IMR-90 (cell line): ENCODE results near the gene PAQR4. TPM values are rescaled to one million over a fixed set of nuclear protein-coding genes. Genes with fewer than 3 reads are reported as not detected.

Source experiments
- ATAC-seq: fragments of 200-7000 bp; cut with Tn5 transposase; 2 replicates; pipeline ENCODE4 v1.9.1; 2020; ENCODE audit warnings: low read depth, mild to moderate bottlenecking, moderate library complexity
- BruUV-seq: library from RNA; stranded (reverse); fragments of 400-500 nt; replicated peaks from 2 replicates; lab custom pipeline; 2021; lab: Mats Ljungman, UMichigan
- CTCF ChIA-PET: fragments of 300-600 bp; formaldehyde crosslinking; extraction: SDS; loops from one replicate; lab custom pipeline; 2021; ENCODE audit warnings: antibody characterized with exemption; lab: Yijun Ruan, JAX
- POLR2A ChIA-PET: fragments of 300-600 bp; sonication (Branson Sonifier 250); formaldehyde crosslinking; loops from one replicate; lab custom pipeline; 2022; ENCODE audit warnings: antibody characterized with exemption; ENCODE audit not compliant: unreplicated experiment; lab: Charles Lee
- DNase-seq: peaks from one replicate; pipeline ENCODE4 v3.0.0; 2013
- H2AFZ ChIP-seq: replicated peaks from 2 replicates; pipeline ENCODE3; 2013; ENCODE audit warnings: low read length, mild to moderate bottlenecking; ENCODE audit not compliant: poor library complexity
- H2AK5ac ChIP-seq: 2 replicates; pipeline ENCODE4 v1.6.1; 2013; ENCODE audit warnings: low read depth, low read length, inconsistent platforms
- H2AK9ac ChIP-seq: replicated peaks from 2 replicates; pipeline ENCODE3; 2013; ENCODE audit warnings: mild to moderate bottlenecking, low read depth, low read length, moderate library complexity; ENCODE audit not compliant: poor library complexity
- H2BK120ac ChIP-seq: 2 replicates; pipeline ENCODE4 v1.6.1; 2013; ENCODE audit warnings: low read depth, low read length, inconsistent platforms
- H2BK15ac ChIP-seq: 3 replicates; pipeline ENCODE4 v1.6.1; 2013; ENCODE audit warnings: low read depth, low read length, inconsistent platforms
- H2BK20ac ChIP-seq: 2 replicates; pipeline ENCODE4 v1.6.1; 2013; ENCODE audit warnings: low read depth, mild to moderate bottlenecking, inconsistent platforms, low read length, moderate library complexity
- H2BK5ac ChIP-seq: 2 replicates; pipeline ENCODE4 v1.6.1; 2013; ENCODE audit warnings: mild to moderate bottlenecking, low read depth, low read length, inconsistent platforms; ENCODE audit not compliant: poor library complexity, severe bottlenecking
- H3K14ac ChIP-seq: replicated peaks from 2 replicates; pipeline ENCODE4 v1.6.1; 2013; ENCODE audit warnings: low read depth, low read length, inconsistent platforms
- H3K18ac ChIP-seq: 2 replicates; pipeline ENCODE4 v1.6.1; 2013; ENCODE audit warnings: low read depth, low read length, control low read depth
- H3K23ac ChIP-seq: 2 replicates; pipeline ENCODE4 v1.6.1; 2013; ENCODE audit warnings: low read depth, low read length, inconsistent platforms
- H3K27ac ChIP-seq: 2 replicates; pipeline ENCODE4 v1.5.1; 2013; ENCODE audit warnings: mild to moderate bottlenecking, control low read depth, low read length; ENCODE audit not compliant: insufficient read depth
- H3K27me3 ChIP-seq: 2 replicates; pipeline ENCODE4 v1.6.1; 2013; ENCODE audit warnings: low read length; ENCODE audit not compliant: control insufficient read depth, insufficient read depth
- H3K36me3 ChIP-seq: 2 replicates; pipeline ENCODE4 v1.6.1; 2013; ENCODE audit warnings: low read length, mixed read lengths; ENCODE audit not compliant: control insufficient read depth, insufficient read depth
- H3K4ac ChIP-seq: 2 replicates; pipeline ENCODE4 v1.6.1; 2013; ENCODE audit warnings: low read depth, low read length, inconsistent platforms
- H3K4me1 ChIP-seq: 2 replicates; pipeline ENCODE4 v1.6.1; 2013; ENCODE audit warnings: low read length, mixed read lengths; ENCODE audit not compliant: control insufficient read depth, insufficient read depth
- H3K4me2 ChIP-seq: 2 replicates; pipeline ENCODE4 v1.6.1; 2013; ENCODE audit warnings: low read depth, mild to moderate bottlenecking, control low read depth, low read length, moderate library complexity
- H3K4me3 ChIP-seq: 2 replicates; pipeline ENCODE4 v1.5.1; 2013; ENCODE audit warnings: low read depth, mild to moderate bottlenecking, control low read depth, low read length, moderate library complexity; ENCODE audit not compliant: insufficient read depth
- H3K56ac ChIP-seq: 2 replicates; pipeline ENCODE4 v1.6.1; 2013; ENCODE audit warnings: low read length, inconsistent platforms; ENCODE audit not compliant: insufficient read depth; ENCODE audit errors: extremely low read depth
- H3K79me1 ChIP-seq, 2 experiments: 2 replicates each; pipeline ENCODE4 v1.6.1; 2013; ENCODE audit warnings: low read length in 2 of 2, inconsistent platforms in 1 of 2, low read depth in 1 of 2
- H3K9ac ChIP-seq: 2 replicates; pipeline ENCODE4 v1.6.1; 2013; ENCODE audit warnings: low read depth, low read length, control low read depth
- H3K9me1 ChIP-seq: 2 replicates; pipeline ENCODE4 v1.6.1; 2013; ENCODE audit warnings: low read length, inconsistent platforms; ENCODE audit not compliant: insufficient read depth
- H3K9me3 ChIP-seq: 2 replicates; pipeline ENCODE4 v1.6.1; 2013; ENCODE audit warnings: low read length; ENCODE audit not compliant: control insufficient read depth, insufficient read depth
- H4K20me1 ChIP-seq: 2 replicates; pipeline ENCODE4 v1.6.1; 2013; ENCODE audit warnings: low read length, inconsistent platforms; ENCODE audit not compliant: insufficient read depth
- H4K5ac ChIP-seq: 2 replicates; pipeline ENCODE4 v1.6.1; 2013; ENCODE audit warnings: mild to moderate bottlenecking, low read depth, low read length, control low read depth
- H4K8ac ChIP-seq, 2 experiments: 2 replicates each; pipeline ENCODE4 v1.6.1; 2013; ENCODE audit warnings: low read depth in 2 of 2, low read length in 2 of 2, control low read depth in 1 of 2, inconsistent platforms in 1 of 2
- H4K91ac ChIP-seq: 2 replicates; pipeline ENCODE4 v1.6.1; 2013; ENCODE audit warnings: low read depth, low read length, inconsistent platforms; ENCODE audit not compliant: insufficient read depth
- BHLHE40 ChIP-seq: fragments of 150-350 bp; IDR thresholded peaks from 2 replicates; pipeline ENCODE4 v1.6.1; 2016; ENCODE audit warnings: mild to moderate bottlenecking, low read depth, low read length
- CEBPB ChIP-seq: IDR thresholded peaks from 2 replicates; pipeline ENCODE4 v1.6.1; 2012; ENCODE audit warnings: low read depth, low read length, improper control_type of control experiment
- CHD1 ChIP-seq: IDR thresholded peaks from 2 replicates; pipeline ENCODE4 v1.6.1; 2012; ENCODE audit warnings: low read depth, low read length, improper control_type of control experiment
- FOS ChIP-seq: fragments of 150-350 bp; IDR thresholded peaks from 2 replicates; pipeline ENCODE4 v1.6.1; 2016; ENCODE audit warnings: low read depth, low read length
- MAFK ChIP-seq: IDR thresholded peaks from 2 replicates; pipeline ENCODE4 v1.6.1; 2012; ENCODE audit warnings: low read depth, low read length, improper control_type of control experiment
- MXI1 ChIP-seq: IDR thresholded peaks from 2 replicates; pipeline ENCODE4 v1.6.1; 2012; ENCODE audit warnings: low read depth, mild to moderate bottlenecking, low read length, moderate library complexity, borderline replicate concordance
- RAD21 ChIP-seq: IDR thresholded peaks from 2 replicates; pipeline ENCODE4 v1.6.1; 2012; ENCODE audit warnings: low read length, improper control_type of control experiment
- RFX5 ChIP-seq: IDR thresholded peaks from 2 replicates; pipeline ENCODE4 v1.8.0; 2012; ENCODE audit warnings: low read depth, mild to moderate bottlenecking, low read length, moderate library complexity
- SMC3 ChIP-seq: fragments of 150-350 bp; IDR thresholded peaks from 2 replicates; pipeline ENCODE4 v1.6.1; 2016; ENCODE audit warnings: low read depth, mild to moderate bottlenecking, antibody characterized with exemption, low read length, moderate library complexity
- WGBS, 2 experiments: methylation state at CpG; one replicate each; pipeline versions ENCODE4 v1.1.5 to v1.1.7; 2013; ENCODE audit warnings: missing lambda C conversion rate in 2 of 2; ENCODE audit not compliant: insufficient read length in 1 of 2; ENCODE audit errors: extremely low coverage in 2 of 2; 5-methylcytosine and 5-hydroxymethylcytosine counted together
- dilution Hi-C: fragments of 300-500 bp; cut with HindIII; formaldehyde crosslinking; loops from one replicate; pipeline ENCODE4 v1.14.3; 2018; ENCODE audit warnings: low sequenced_read_pairs; ENCODE audit not compliant: unreplicated experiment
- in situ Hi-C: fragments of 300-500 bp; cut with MboI; formaldehyde crosslinking; loops from 3 replicates; pipeline ENCODE4 v1.14.3; 2019; ENCODE audit warnings: low sequenced_read_pairs, inconsistent platforms, mixed read lengths
- intact Hi-C: fragments of 100-400 bp; cut with micrococcal nuclease; formaldehyde crosslinking; loops from 2 replicates; pipeline ENCODE4 v1.10.0; 2022
- polyA plus RNA-seq, 3 experiments: library from polyadenylated mRNA; depleted of rRNA; stranded (reverse); fragments of >200 nt; gene quantifications; 2 replicates each; pipeline ENCODE4 v1.2.3, GENCODE V29; 2012; ENCODE audit warnings: low replicate concordance in 1 of 3
- total RNA-seq: library from RNA; depleted of rRNA; stranded (reverse); fragments of >200 nt; gene quantifications from 2 replicates; pipeline ENCODE4 v1.2.3, GENCODE V29; 2012
- TF ChIP-seq, protein P1 (sequence below): conservative IDR thresholded peaks from 2 replicates; pipeline ENCODE4 v1.5.1; 2012; ENCODE audit warnings: mild to moderate bottlenecking, low read depth, low read length, improper control_type of control experiment
- TF ChIP-seq, protein P2 (sequence below): fragments of 150-350 bp; IDR thresholded peaks from 2 replicates; pipeline ENCODE4 v1.6.1; 2017; ENCODE audit warnings: mild to moderate bottlenecking, antibody characterized with exemption, low read length, low read depth

PAQR4 gene
- total and polyA plus RNA-seq, 2 of the 4 experiments (the other 2 are of a cell fraction), result 2.2 to 10.0 TPM

DNA sequence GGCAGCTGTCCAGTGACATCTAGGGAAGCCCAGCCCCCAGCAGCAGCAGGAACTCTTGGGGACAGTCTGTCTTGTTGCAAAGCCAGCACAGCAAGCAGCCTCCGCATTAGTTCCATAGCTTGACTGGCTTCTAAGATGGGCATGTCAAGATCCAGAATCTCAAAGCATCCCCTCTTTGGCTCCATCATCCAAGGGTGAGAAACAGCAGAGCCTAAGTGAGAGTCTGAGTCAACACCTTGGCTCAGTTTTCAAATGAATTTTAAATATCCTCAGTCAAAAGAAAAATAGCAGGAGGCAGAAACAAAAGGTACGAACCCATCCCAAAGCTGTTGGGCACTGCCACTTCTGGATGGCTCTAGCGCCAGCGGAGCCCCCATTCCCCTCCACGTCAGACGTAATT is 45.8 kb downstream of the PAQR4 start:
- Histone ChIP-seq H2AK5ac (no peak overlapping the region), H3K27me3 (peaks cover 33% of the 10 kb centered on the region), H4K91ac (no peak overlapping the region), H3K18ac (no peak overlapping the region), H2BK5ac (no peak overlapping the region), H4K20me1 (peaks cover 4% of the 10 kb centered on the region; the same call in 1 of the 2 replicates), H3K14ac (no peak overlapping the region), H3K4me2 (no peak overlapping the region), H3K9ac (no peak overlapping the region), H3K79me1 (peaks cover 0 to 7% of the 10 kb centered on the region in 2 experiments; a peak in 2 of 4 replicates), H2AK9ac (no peak overlapping the region), H3K9me1 (no peaks in the 10 kb centered on the region), H3K23ac (no peak overlapping the region), H2AFZ (no peak overlapping the region), H3K56ac (no peak overlapping the region), H2BK15ac (no peak overlapping the region), H2BK120ac (no peak overlapping the region), H3K36me3 (no peaks in the 10 kb centered on the region), H2BK20ac (no peak overlapping the region), H3K4me1 (0 out of 2 replicates have a peak, but pooled peaks cover 3% of the 10 kb centered on the region), H3K4me3 (no peak overlapping the region), H4K5ac (no peak overlapping the region), H3K27ac (no peak overlapping the region), H3K9me3 (no peaks in the 10 kb centered on the region), H4K8ac (no peak overlapping the region), H3K4ac (no peak overlapping the region)
- no TSS peak for BruUV-seq
- POLR2A ChIA-PET, result no interaction called here
- no peak for TF ChIP-seq RFX5
- TF ChIP-seq BHLHE40, result no peak
- TF ChIP-seq MXI1, result no peak
- TF ChIP-seq, protein P1, sequence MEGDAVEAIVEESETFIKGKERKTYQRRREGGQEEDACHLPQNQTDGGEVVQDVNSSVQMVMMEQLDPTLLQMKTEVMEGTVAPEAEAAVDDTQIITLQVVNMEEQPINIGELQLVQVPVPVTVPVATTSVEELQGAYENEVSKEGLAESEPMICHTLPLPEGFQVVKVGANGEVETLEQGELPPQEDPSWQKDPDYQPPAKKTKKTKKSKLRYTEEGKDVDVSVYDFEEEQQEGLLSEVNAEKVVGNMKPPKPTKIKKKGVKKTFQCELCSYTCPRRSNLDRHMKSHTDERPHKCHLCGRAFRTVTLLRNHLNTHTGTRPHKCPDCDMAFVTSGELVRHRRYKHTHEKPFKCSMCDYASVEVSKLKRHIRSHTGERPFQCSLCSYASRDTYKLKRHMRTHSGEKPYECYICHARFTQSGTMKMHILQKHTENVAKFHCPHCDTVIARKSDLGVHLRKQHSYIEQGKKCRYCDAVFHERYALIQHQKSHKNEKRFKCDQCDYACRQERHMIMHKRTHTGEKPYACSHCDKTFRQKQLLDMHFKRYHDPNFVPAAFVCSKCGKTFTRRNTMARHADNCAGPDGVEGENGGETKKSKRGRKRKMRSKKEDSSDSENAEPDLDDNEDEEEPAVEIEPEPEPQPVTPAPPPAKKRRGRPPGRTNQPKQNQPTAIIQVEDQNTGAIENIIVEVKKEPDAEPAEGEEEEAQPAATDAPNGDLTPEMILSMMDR, result no peak
- TF ChIP-seq MAFK, result no peak
- TF ChIP-seq CHD1, result no peak
- TF ChIP-seq CEBPB, result no peak
- TF ChIP-seq, protein P2, sequence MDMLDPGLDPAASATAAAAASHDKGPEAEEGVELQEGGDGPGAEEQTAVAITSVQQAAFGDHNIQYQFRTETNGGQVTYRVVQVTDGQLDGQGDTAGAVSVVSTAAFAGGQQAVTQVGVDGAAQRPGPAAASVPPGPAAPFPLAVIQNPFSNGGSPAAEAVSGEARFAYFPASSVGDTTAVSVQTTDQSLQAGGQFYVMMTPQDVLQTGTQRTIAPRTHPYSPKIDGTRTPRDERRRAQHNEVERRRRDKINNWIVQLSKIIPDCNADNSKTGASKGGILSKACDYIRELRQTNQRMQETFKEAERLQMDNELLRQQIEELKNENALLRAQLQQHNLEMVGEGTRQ, result no peak
- no peak for TF ChIP-seq SMC3
- no peak for TF ChIP-seq RAD21
- no peak for TF ChIP-seq FOS
- DNase-seq (no peak), ATAC-seq (no peak)
- CTCF ChIA-PET, result interaction anchor here (0.7 kb wide), 1 partner anchor 11 kb away, joined by 12 read pairs; no protein-coding TSS in a partner anchor
- dilution Hi-C loops, result no loop called here
- no CpG with 5 or more reads among the region's 6 CpGs for WGBS, 2 experiments
- intact Hi-C loops, result no loop called here
- in situ Hi-C loops, result no loop called here
